NT2/D1 (cell line): Measurements from ENCODE around the gene CHAF1A.

ENCODE experiments used
- DNase-seq: peaks from one replicate; pipeline ENCODE4 v3.0.0-alpha.2; 2011; ENCODE audit warnings: low read depth, low spot score
- H3K27me3 ChIP-seq: 2 replicates; pipeline ENCODE4 v1.6.0; 2011; ENCODE audit warnings: mild to moderate bottlenecking; ENCODE audit not compliant: insufficient read length, insufficient read depth
- H3K36me3 ChIP-seq: 2 replicates; pipeline ENCODE4 v1.6.1; 2011; ENCODE audit warnings: mild to moderate bottlenecking, low read length, mixed read lengths; ENCODE audit not compliant: insufficient read depth, insufficient read length
- H3K4me1 ChIP-seq: 2 replicates; pipeline ENCODE4 v1.5.1; 2011; ENCODE audit not compliant: insufficient read depth, insufficient read length
- H3K4me3 ChIP-seq: 2 replicates; pipeline ENCODE4 v1.5.1; 2011; ENCODE audit warnings: low read depth; ENCODE audit not compliant: insufficient read length
- H3K9ac ChIP-seq: 2 replicates; pipeline ENCODE4 v1.6.0; 2011; ENCODE audit warnings: low read depth; ENCODE audit not compliant: insufficient read length
- H3K9me3 ChIP-seq: 2 replicates; pipeline ENCODE4 v1.5.1; 2011; ENCODE audit warnings: mild to moderate bottlenecking, low read length; ENCODE audit not compliant: insufficient read depth
- SUZ12 ChIP-seq: IDR thresholded peaks from 2 replicates; pipeline ENCODE4 v1.6.1; 2011; ENCODE audit not compliant: insufficient read length, insufficient read depth; ENCODE audit errors: extremely low read depth
- YY1 ChIP-seq: IDR thresholded peaks from 2 replicates; pipeline ENCODE4 v1.6.1; 2011; ENCODE audit not compliant: insufficient read length, insufficient read depth
- ZNF274 ChIP-seq: IDR thresholded peaks from 2 replicates; pipeline ENCODE4 v1.6.1; 2011; ENCODE audit warnings: mild to moderate bottlenecking, low read depth, low read length

Gene CHAF1A

GRCh38 chr19:4402171-4403004 lies at the start of gene CHAF1A:
Gene CHAF1A, plus strand, starts transcription at chr19:4402640. Its CDS starts 123 bp downstream, at chr19:4402763.
- DNase-seq, result peak; percentile 99
- Histone ChIP-seq H3K4me3 (peak within 1 kb of the TSS; percentile 72), H3K27me3 (no peaks in the 10 kb centered on the region), H3K4me1 (peaks cover 4% of the 10 kb centered on the region), H3K9me3 (no peaks in the 10 kb centered on the region), H3K36me3 (peaks cover 47% of the 10 kb centered on the region), H3K9ac (peak within 1 kb of the TSS; percentile 95)
- TF ChIP-seq SUZ12 (no peak), YY1 (no peak), ZNF274 (no peak)

DNA sequence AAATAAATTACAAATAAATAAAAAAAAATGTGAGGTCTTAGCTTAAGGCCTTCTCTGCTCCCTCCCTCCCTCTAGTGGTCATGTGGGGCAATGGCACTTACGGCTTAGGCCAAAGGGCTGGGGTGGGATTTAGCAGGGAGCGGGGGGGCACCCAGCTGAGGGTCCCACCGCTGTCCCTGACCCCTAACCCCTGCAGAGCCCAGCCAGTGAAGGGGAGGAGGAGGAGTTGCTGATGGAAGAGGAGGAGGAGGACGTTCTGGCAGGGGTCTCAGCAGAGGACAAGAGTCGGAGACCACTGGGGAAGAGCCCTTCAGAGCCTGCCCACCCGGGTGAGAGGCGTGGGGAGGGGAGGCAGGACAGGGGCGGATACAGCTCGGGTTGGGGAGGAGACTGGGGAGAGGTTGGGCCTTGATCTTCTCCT lies 49.7 kb upstream of the CHAF1A start:
- H3K4me1 ChIP-seq, result peaks cover 5% of the 10 kb centered on the region
- no peak overlapping the region for H3K9ac ChIP-seq
- no peaks in the 10 kb centered on the region for H3K27me3 ChIP-seq
- H3K9me3 ChIP-seq, result no peaks in the 10 kb centered on the region
- TF ChIP-seq YY1, result no peak
- TF ChIP-seq ZNF274, result no peak
- no peak for TF ChIP-seq SUZ12
- peak; percentile 52 for DNase-seq
- H3K4me3 ChIP-seq, result no peak overlapping the region
- H3K36me3 ChIP-seq, result peaks cover 47% of the 10 kb centered on the region

GRCh38 chr19:4354282-4354681 lies 48.2 kb upstream of the CHAF1A start:
- no peak for TF ChIP-seq ZNF274
- no peak for TF ChIP-seq YY1
- TF ChIP-seq SUZ12, result no peak
- H3K4me1 ChIP-seq, result peaks cover 5% of the 10 kb centered on the region
- H3K9ac ChIP-seq, result no peak overlapping the region
- no peak overlapping the region for H3K4me3 ChIP-seq
- DNase-seq, result no peak
- no peaks in the 10 kb centered on the region for H3K9me3 ChIP-seq
- no peaks in the 10 kb centered on the region for H3K27me3 ChIP-seq
- peaks cover 57% of the 10 kb centered on the region for H3K36me3 ChIP-seq

DNA sequence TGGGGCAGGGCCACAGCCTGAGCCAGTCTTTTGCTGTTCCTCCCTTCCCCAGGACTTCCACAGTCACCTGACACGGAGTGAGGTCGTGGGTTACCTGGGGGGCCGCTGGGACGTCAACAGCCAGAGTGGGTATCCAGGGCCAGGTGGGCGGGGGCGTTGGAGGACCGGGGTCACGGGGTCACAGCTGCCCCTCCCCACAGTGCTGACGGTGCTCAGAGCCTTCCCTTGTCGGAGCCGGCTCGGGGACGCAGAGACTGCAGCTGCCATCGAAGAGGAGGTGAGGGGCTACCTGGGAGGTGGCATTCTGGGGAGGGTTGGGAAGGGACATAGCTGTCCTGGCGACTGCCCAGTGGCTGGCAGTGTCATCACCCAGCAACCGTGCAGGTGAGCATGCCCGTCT lies 47.5 kb upstream of the CHAF1A start:
- H3K4me3 ChIP-seq, result no peak overlapping the region
- peaks cover 7% of the 10 kb centered on the region for H3K4me1 ChIP-seq
- H3K9ac ChIP-seq, result no peak overlapping the region
- TF ChIP-seq ZNF274, result no peak
- no peak for TF ChIP-seq YY1
- no peak for TF ChIP-seq SUZ12
- no peak for DNase-seq
- H3K9me3 ChIP-seq, result no peaks in the 10 kb centered on the region
- H3K36me3 ChIP-seq, result peaks cover 59% of the 10 kb centered on the region
- no peaks in the 10 kb centered on the region for H3K27me3 ChIP-seq

DNA sequence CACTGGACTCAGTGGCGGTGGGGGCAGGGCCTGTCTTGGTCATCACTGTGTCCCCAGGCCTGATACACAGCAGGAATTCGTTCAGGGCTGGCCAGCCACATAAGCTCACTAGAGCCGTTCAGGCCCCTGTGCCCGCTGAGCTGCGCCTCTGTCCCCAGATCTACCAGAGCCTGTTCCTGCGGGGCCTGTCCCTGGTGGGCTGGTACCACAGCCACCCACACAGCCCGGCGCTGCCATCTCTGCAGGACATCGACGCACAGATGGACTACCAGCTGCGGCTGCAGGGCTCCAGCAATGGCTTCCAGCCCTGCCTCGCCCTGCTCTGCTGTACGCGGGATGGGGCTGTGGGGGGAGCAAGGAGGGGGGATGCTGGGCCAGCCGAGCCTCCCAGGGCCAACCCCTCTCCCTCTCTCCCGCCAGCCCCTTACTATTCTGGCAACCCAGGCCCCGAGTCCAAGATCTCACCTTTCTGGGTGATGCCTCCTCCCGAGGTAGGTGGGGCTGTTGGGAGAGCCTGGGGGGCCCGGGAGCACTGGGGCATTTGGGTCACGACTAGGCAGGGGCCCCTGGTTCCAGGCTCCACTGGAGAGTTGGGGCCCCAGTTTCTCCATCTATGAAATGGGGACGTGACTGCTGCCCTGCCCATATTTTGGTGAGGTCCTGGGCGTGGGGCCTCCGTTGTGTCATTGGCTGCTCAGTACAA lies 45.2 kb upstream of the CHAF1A start:
- H3K36me3 ChIP-seq, result peaks cover 76% of the 10 kb centered on the region
- no peaks in the 10 kb centered on the region for H3K9me3 ChIP-seq
- no peak overlapping the region for H3K4me3 ChIP-seq
- DNase-seq, result no peak
- H3K27me3 ChIP-seq, result no peaks in the 10 kb centered on the region
- TF ChIP-seq ZNF274 (no peak), YY1 (no peak), SUZ12 (no peak)
- H3K9ac ChIP-seq, result no peak overlapping the region
- H3K4me1 ChIP-seq, result peaks cover 24% of the 10 kb centered on the region

DNA sequence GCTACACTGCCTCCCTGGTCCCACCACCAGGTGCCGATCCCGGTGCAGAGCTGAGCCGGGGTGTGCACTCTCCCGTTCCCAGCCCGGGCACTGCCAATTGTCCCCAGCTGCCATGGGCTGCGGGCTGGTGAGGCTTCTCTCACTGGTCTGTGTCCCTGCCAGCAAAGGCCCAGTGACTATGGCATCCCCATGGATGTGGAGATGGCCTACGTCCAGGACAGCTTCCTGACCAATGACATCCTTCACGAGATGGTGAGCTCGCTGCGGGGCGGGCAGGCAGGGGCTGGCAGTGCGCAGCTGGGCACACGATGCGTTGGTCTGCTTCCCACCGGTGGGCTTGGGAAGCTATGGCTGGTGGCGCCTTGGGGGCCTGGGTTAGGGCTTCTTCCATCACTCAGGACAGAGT lies 44.5 kb upstream of the CHAF1A start:
- Histone ChIP-seq H3K9me3 (no peaks in the 10 kb centered on the region), H3K9ac (no peak overlapping the region), H3K36me3 (peaks cover 82% of the 10 kb centered on the region), H3K4me3 (no peak overlapping the region), H3K4me1 (peaks cover 24% of the 10 kb centered on the region), H3K27me3 (no peaks in the 10 kb centered on the region)
- TF ChIP-seq YY1, result no peak
- TF ChIP-seq ZNF274, result no peak
- no peak for TF ChIP-seq SUZ12
- DNase-seq, result no peak
